HepG2 (cell line): ENCODE measurements around the gene SKIDA1. TPM values are rescaled to one million over a fixed set of nuclear protein-coding genes. Genes with fewer than 3 reads are reported as not detected.

ENCODE experiments used
- AHR ChIP-seq: IDR thresholded peaks from 2 replicates; pipeline ENCODE4 v1.6.1; 2018; ENCODE audit warnings: missing genetic modification reagents, missing compliant biosample characterization
- ATF7 ChIP-seq, 2 experiments: fragments of 450-650 bp in 1 of 2; sonication (generic) in 1 of 2; formaldehyde crosslinking in 1 of 2; IDR thresholded peaks; 2 replicates each; pipeline versions ENCODE4 v1.4.0 to v1.6.1; 2016 to 2020; ENCODE audit warnings: antibody characterized with exemption in 1 of 2, mild to moderate bottlenecking in 1 of 2, missing genetic modification reagents in 1 of 2
- ATRX ChIP-seq: sonication (generic); formaldehyde crosslinking; IDR thresholded peaks from 2 replicates; pipeline ENCODE4 v1.4.0; 2020; ENCODE audit warnings: missing genetic modification reagents, borderline replicate concordance
- JARID2 ChIP-seq: sonication (generic); formaldehyde crosslinking; IDR thresholded peaks from 2 replicates; pipeline ENCODE4 v1.8.1; 2023; ENCODE audit warnings: missing genetic modification reagents, inconsistent platforms; ENCODE audit not compliant: insufficient replicate concordance
- KDM5A ChIP-seq: fragments of 200-600 bp; sonication (generic); IDR thresholded peaks from 2 replicates; pipeline ENCODE4 v1.7.0; 2018; ENCODE audit warnings: antibody characterized with exemption, mild to moderate bottlenecking, low read length, borderline replicate concordance
- MAZ ChIP-seq, 2 experiments: sonication (generic) in 1 of 2; formaldehyde crosslinking in 1 of 2; IDR thresholded peaks; 2 replicates each; pipeline versions ENCODE4 v1.5.0 to v1.6.1; 2012 to 2020; ENCODE audit warnings: low read depth in 2 of 2, mild to moderate bottlenecking in 2 of 2, borderline replicate concordance in 1 of 2, improper control_type of control experiment in 1 of 2, low read length in 1 of 2, missing genetic modification reagents in 1 of 2, moderate library complexity in 1 of 2
- MBNL3 ChIP-seq: fragments of 250-450 bp; sonication (Bioruptor Pico); conservative IDR thresholded peaks from 2 replicates; pipeline ENCODE4 v1.8.0; 2022; ENCODE audit warnings: mild to moderate bottlenecking, inconsistent platforms
- MXD3 ChIP-seq: IDR thresholded peaks from 2 replicates; pipeline ENCODE4 v1.6.1; 2016; ENCODE audit warnings: mild to moderate bottlenecking, missing biosample characterization, missing genetic modification reagents
- NBN ChIP-seq: fragments of 450-650 bp; conservative IDR thresholded peaks from 2 replicates; pipeline ENCODE4 v1.6.1; 2017
- REPIN1 ChIP-seq: sonication (generic); formaldehyde crosslinking; IDR thresholded peaks from 2 replicates; pipeline ENCODE4 v1.8.0; 2022; ENCODE audit warnings: missing genetic modification reagents, low read depth, mild to moderate bottlenecking, borderline replicate concordance
- REXO4 ChIP-seq: sonication (generic); formaldehyde crosslinking; IDR thresholded peaks from 2 replicates; pipeline ENCODE4 v1.8.0; 2022; ENCODE audit warnings: missing genetic modification reagents, mild to moderate bottlenecking, borderline replicate concordance
- SPEN ChIP-seq: sonication (generic); formaldehyde crosslinking; IDR thresholded peaks from 2 replicates; pipeline ENCODE4 v1.5.1; 2020; ENCODE audit warnings: low read depth, mild to moderate bottlenecking, missing genetic modification reagents
- TCF7L2 ChIP-seq: IDR thresholded peaks from 2 replicates; pipeline ENCODE4 v1.6.1; 2011; ENCODE audit warnings: mild to moderate bottlenecking, low read depth, low read length, moderate library complexity
- TFDP2 ChIP-seq: sonication (generic); formaldehyde crosslinking; IDR thresholded peaks from 2 replicates; pipeline ENCODE4 v1.4.0; 2020; ENCODE audit warnings: missing genetic modification reagents
- TOE1 ChIP-seq: sonication (generic); formaldehyde crosslinking; IDR thresholded peaks from 2 replicates; pipeline ENCODE4 v1.4.0; 2020; ENCODE audit warnings: mild to moderate bottlenecking, missing genetic modification reagents
- ZBTB49 ChIP-seq: sonication (generic); formaldehyde crosslinking; IDR thresholded peaks from 2 replicates; pipeline ENCODE4 v1.4.0; 2020; ENCODE audit warnings: missing genetic modification reagents, borderline replicate concordance
- ZFP36 ChIP-seq: fragments of 150-350 bp; IDR thresholded peaks from 2 replicates; pipeline ENCODE4 v1.6.1; 2018; ENCODE audit warnings: borderline replicate concordance, low read length, low read depth; ENCODE audit not compliant: partially characterized antibody
- ZNF124 ChIP-seq: sonication (generic); formaldehyde crosslinking; IDR thresholded peaks from 2 replicates; pipeline ENCODE4 v1.4.0; 2020; ENCODE audit warnings: missing genetic modification reagents
- ZNF138 ChIP-seq: sonication (generic); formaldehyde crosslinking; IDR thresholded peaks from 2 replicates; pipeline ENCODE4 v1.5.0; 2020; ENCODE audit warnings: mild to moderate bottlenecking, low read depth, missing genetic modification reagents
- ZNF234 ChIP-seq: sonication (generic); formaldehyde crosslinking; conservative IDR thresholded peaks from 2 replicates; pipeline ENCODE4 v1.5.1; 2020; ENCODE audit warnings: mild to moderate bottlenecking, missing genetic modification reagents
- ZNF275 ChIP-seq: sonication (generic); formaldehyde crosslinking; IDR thresholded peaks from 2 replicates; pipeline ENCODE4 v1.8.0; 2022; ENCODE audit warnings: missing genetic modification reagents, mild to moderate bottlenecking, inconsistent platforms, borderline replicate concordance
- ZNF510 ChIP-seq: sonication (generic); formaldehyde crosslinking; IDR thresholded peaks from 2 replicates; pipeline ENCODE4 v1.4.0; 2020; ENCODE audit warnings: low read depth, mild to moderate bottlenecking, missing genetic modification reagents
- ZNF562 ChIP-seq: sonication (generic); formaldehyde crosslinking; IDR thresholded peaks from 2 replicates; pipeline ENCODE4 v1.8.0; 2022; ENCODE audit warnings: missing genetic modification reagents, borderline replicate concordance
- ZNF776 ChIP-seq: sonication (generic); formaldehyde crosslinking; IDR thresholded peaks from 2 replicates; pipeline ENCODE4 v1.4.0; 2020; ENCODE audit warnings: mild to moderate bottlenecking, missing genetic modification reagents
- ZSCAN30 ChIP-seq: sonication (generic); formaldehyde crosslinking; IDR thresholded peaks from 2 replicates; pipeline ENCODE4 v1.5.0; 2020; ENCODE audit warnings: mild to moderate bottlenecking, missing genetic modification reagents
- polyA plus RNA-seq, 8 experiments: library from polyadenylated mRNA; depleted of rRNA in 3 of 8; stranded (reverse) in 7 of 8; unstranded in 1 of 8; fragments of >200 nt; fragmentation: Illumina TruSeq in 4 of 8; extraction: Trizol in 4 of 8; gene quantifications; 2 replicates each; pipeline versions ENCODE4 v1.2.1 to v1.2.3, GENCODE V29; 2011 to 2016; ENCODE audit warnings: low read depth in 4 of 8, missing spikeins in 1 of 8, mixed read lengths in 1 of 8; ENCODE audit not compliant: insufficient read depth in 1 of 8
- total RNA-seq, 5 experiments: library from RNA; depleted of rRNA; stranded (reverse); fragments of >200 nt; fragmentation: Illumina TruSeq; extraction: Trizol; gene quantifications; 2 replicates each; pipeline ENCODE4 v1.2.3, GENCODE V29; 2016; ENCODE audit warnings: low read depth in 1 of 5

The SKIDA1 gene
- total and polyA plus RNA-seq, 2 of the 13 experiments (the other 11 are each of a cell fraction or from before 2014, with no cell fraction given): 0.73 to 1.5 TPM

GRCh38 chr10:21495752-21496342, 29.6 kb downstream of the SKIDA1 start (continued):
- TF ChIP-seq REPIN1 (CRISPR knock-in tag): peak; percentile 99
- no peak for TF ChIP-seq REXO4 (CRISPR knock-in tag)
- TF ChIP-seq ZNF234: no peak; the same call in 1 of the 2 replicates
- TF ChIP-seq ZNF138 (CRISPR knock-in tag): peak; percentile 72
- no peak for TF ChIP-seq ATRX
- peak; percentile 86 for TF ChIP-seq SPEN
- TF ChIP-seq MXD3 (CRISPR knock-in tag): peak; percentile 97
- no peak for TF ChIP-seq ZFP36
- TF ChIP-seq ZNF776 (CRISPR knock-in tag): no peak; the same call in 1 of the 2 replicates
- TF ChIP-seq MBNL3: no peak
- TF ChIP-seq TOE1: peak; percentile 95; the same call in 1 of the 2 replicates
- 0 out of 2 replicates have a peak, but pooled peaks have one; percentile 30 for TF ChIP-seq KDM5A
- TF ChIP-seq ZSCAN30 (CRISPR knock-in tag): 0 out of 2 replicates have a peak, but pooled peaks have one; percentile 16
- no peak for TF ChIP-seq TCF7L2
- TF ChIP-seq ZNF510: no peak
- no peak for TF ChIP-seq JARID2
- TF ChIP-seq MAZ (IDR thresholded peaks at IDR 0.05; ENCODE audit: borderline replicate concordance, low read depth, low read length): peak; percentile 97
- peak; percentile 99 for TF ChIP-seq MAZ (CRISPR knock-in tag; IDR thresholded peaks at IDR 0.05; ENCODE audit: low read depth)
- TF ChIP-seq TFDP2: peak; percentile 87
- TF ChIP-seq ZBTB49 (CRISPR knock-in tag): no peak
- TF ChIP-seq NBN: no peak
- 0 out of 2 replicates have a peak, but pooled peaks have one; percentile 38 for TF ChIP-seq ZNF562 (CRISPR knock-in tag)
- TF ChIP-seq ZNF124 (CRISPR knock-in tag): peak; percentile 95
- TF ChIP-seq AHR (CRISPR knock-in tag): peak; percentile 93
- TF ChIP-seq ZNF275: peak; percentile 94
- no peak for TF ChIP-seq ATF7 (IDR thresholded peaks at IDR 0.05)
- TF ChIP-seq ATF7 (CRISPR knock-in tag; IDR thresholded peaks at IDR 0.05): no peak
